ENCODE measurements around the gene INIP.

DNA sequence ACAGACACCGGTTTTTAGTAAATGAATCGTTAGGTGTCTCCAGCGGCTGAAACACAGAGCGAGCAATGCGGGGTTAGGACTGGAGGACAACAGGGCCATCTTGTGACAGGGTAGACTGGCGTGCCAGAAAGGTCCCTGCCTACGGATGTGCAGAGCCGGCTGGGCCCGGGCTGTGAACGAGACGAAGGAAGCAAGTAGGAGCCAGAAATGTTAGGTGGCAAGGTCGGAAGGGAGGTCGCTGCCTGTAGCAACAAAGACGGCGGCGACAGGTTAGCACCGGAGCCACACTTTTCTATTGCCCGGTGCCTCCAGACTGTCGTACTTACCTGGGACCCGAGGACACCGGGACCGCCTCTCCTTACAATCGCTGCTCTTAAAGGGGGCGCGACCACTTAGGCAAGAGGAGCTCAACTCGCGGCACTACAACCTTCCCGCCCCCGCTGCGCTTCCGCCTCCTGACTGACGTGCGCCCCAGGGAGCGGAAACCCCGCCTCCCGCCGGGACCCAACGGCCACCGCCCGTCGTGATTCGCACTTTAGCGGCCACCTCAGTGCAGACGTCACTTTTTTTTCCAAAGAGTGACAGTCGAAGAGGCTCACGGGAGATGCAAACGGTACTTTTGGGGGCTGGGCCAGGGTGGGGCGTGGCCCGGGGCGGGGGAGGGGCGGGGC is at the start of gene INIP:
- TF ChIP-seq, protein P1, sequence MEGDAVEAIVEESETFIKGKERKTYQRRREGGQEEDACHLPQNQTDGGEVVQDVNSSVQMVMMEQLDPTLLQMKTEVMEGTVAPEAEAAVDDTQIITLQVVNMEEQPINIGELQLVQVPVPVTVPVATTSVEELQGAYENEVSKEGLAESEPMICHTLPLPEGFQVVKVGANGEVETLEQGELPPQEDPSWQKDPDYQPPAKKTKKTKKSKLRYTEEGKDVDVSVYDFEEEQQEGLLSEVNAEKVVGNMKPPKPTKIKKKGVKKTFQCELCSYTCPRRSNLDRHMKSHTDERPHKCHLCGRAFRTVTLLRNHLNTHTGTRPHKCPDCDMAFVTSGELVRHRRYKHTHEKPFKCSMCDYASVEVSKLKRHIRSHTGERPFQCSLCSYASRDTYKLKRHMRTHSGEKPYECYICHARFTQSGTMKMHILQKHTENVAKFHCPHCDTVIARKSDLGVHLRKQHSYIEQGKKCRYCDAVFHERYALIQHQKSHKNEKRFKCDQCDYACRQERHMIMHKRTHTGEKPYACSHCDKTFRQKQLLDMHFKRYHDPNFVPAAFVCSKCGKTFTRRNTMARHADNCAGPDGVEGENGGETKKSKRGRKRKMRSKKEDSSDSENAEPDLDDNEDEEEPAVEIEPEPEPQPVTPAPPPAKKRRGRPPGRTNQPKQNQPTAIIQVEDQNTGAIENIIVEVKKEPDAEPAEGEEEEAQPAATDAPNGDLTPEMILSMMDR (IDR thresholded peaks at IDR 0.05; ENCODE audit: low read depth, low read length), result no peak
- TF ChIP-seq POLR2A (IDR thresholded peaks at IDR 0.05; ENCODE audit: extremely low read depth, insufficient read length) (peak; percentile 66), MYC (IDR thresholded peaks at IDR 0.05; ENCODE audit: low read depth, low read length) (peak; percentile 72)
- TF ChIP-seq, protein P2, sequence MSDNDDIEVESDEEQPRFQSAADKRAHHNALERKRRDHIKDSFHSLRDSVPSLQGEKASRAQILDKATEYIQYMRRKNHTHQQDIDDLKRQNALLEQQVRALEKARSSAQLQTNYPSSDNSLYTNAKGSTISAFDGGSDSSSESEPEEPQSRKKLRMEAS (IDR thresholded peaks at IDR 0.05; ENCODE audit: low read depth, low read length), result peak; percentile 33; the same call in 1 of the 2 replicates
